ENCODE data around the gene TRIM4.

GRCh38 chr7:99855236-99855635, 64.1 kb downstream of the TRIM4 start:
- TF ChIP-seq, protein P1, sequence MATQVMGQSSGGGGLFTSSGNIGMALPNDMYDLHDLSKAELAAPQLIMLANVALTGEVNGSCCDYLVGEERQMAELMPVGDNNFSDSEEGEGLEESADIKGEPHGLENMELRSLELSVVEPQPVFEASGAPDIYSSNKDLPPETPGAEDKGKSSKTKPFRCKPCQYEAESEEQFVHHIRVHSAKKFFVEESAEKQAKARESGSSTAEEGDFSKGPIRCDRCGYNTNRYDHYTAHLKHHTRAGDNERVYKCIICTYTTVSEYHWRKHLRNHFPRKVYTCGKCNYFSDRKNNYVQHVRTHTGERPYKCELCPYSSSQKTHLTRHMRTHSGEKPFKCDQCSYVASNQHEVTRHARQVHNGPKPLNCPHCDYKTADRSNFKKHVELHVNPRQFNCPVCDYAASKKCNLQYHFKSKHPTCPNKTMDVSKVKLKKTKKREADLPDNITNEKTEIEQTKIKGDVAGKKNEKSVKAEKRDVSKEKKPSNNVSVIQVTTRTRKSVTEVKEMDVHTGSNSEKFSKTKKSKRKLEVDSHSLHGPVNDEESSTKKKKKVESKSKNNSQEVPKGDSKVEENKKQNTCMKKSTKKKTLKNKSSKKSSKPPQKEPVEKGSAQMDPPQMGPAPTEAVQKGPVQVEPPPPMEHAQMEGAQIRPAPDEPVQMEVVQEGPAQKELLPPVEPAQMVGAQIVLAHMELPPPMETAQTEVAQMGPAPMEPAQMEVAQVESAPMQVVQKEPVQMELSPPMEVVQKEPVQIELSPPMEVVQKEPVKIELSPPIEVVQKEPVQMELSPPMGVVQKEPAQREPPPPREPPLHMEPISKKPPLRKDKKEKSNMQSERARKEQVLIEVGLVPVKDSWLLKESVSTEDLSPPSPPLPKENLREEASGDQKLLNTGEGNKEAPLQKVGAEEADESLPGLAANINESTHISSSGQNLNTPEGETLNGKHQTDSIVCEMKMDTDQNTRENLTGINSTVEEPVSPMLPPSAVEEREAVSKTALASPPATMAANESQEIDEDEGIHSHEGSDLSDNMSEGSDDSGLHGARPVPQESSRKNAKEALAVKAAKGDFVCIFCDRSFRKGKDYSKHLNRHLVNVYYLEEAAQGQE (IDR thresholded peaks at IDR 0.05; ENCODE audit: insufficient replicate concordance, low read depth), result no peak
- TF ChIP-seq, protein P2, sequence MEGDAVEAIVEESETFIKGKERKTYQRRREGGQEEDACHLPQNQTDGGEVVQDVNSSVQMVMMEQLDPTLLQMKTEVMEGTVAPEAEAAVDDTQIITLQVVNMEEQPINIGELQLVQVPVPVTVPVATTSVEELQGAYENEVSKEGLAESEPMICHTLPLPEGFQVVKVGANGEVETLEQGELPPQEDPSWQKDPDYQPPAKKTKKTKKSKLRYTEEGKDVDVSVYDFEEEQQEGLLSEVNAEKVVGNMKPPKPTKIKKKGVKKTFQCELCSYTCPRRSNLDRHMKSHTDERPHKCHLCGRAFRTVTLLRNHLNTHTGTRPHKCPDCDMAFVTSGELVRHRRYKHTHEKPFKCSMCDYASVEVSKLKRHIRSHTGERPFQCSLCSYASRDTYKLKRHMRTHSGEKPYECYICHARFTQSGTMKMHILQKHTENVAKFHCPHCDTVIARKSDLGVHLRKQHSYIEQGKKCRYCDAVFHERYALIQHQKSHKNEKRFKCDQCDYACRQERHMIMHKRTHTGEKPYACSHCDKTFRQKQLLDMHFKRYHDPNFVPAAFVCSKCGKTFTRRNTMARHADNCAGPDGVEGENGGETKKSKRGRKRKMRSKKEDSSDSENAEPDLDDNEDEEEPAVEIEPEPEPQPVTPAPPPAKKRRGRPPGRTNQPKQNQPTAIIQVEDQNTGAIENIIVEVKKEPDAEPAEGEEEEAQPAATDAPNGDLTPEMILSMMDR (IDR thresholded peaks at IDR 0.05; ENCODE audit: insufficient read depth, low read length), result no peak

Data from HL-60 (cell line).